Dedifferentiated amniotic fluid mesenchymal stem cell (primary cell): ENCODE data around the gene PKIG.
"Not testable (repeated sequence)": the region's sequence is repeated elsewhere in the genome, so short reads cannot be mapped to it uniquely, and the experiment has no call there.

Experiments used
- DNase-seq: peaks from one replicate; pipeline ENCODE4 v3.0.0-alpha.2; 2016; ENCODE audit errors: extremely low spot score

The PKIG gene

GRCh38 chr20:44582311-44583025, at the start of gene PKIG:
PKIG (plus strand) TSS chr20:44582579; CDS start chr20:44614557, 31,978 bp downstream.
- DNase-seq = peak; percentile 76

- no peak for DNase-seq
Measured at GRCh38 chr20:44532981-44533331, 49.4 kb upstream of the PKIG start.

GRCh38 chr20:44533928-44534327, 48.5 kb upstream of the PKIG start:
- DNase-seq = no peak

- no peak for DNase-seq
Measured at GRCh38 chr20:44536175-44536574, 46.2 kb upstream of the PKIG start.

GRCh38 chr20:44537993-44538392, 44.4 kb upstream of the PKIG start:
- DNase-seq = no peak

- no peak for DNase-seq
Measured at GRCh38 chr20:44540834-44541233, 41.5 kb upstream of the PKIG start.

GRCh38 chr20:44541992-44542391, 40.4 kb upstream of the PKIG start:
- DNase-seq = no peak

GRCh38 chr20:44542890-44543289, 39.5 kb upstream of the PKIG start:
- no peak for DNase-seq

- DNase-seq = no peak
Measured at GRCh38 chr20:44543358-44543757, 39.0 kb upstream of the PKIG start.

GRCh38 chr20:44544263-44544662, 38.1 kb upstream of the PKIG start:
- no peak for DNase-seq

- DNase-seq = no peak
Measured at GRCh38 chr20:44547419-44547818, 35.0 kb upstream of the PKIG start.

GRCh38 chr20:44549123-44549522, 33.3 kb upstream of the PKIG start:
- no peak for DNase-seq

- no peak for DNase-seq
Measured at GRCh38 chr20:44552050-44552449, 30.3 kb upstream of the PKIG start.

GRCh38 chr20:44552568-44552949, 29.8 kb upstream of the PKIG start:
- DNase-seq = no peak

- DNase-seq = peak; percentile 72
Measured at GRCh38 chr20:44552950-44553908, 29.1 kb upstream of the PKIG start.

GRCh38 chr20:44559302-44559701, 23.1 kb upstream of the PKIG start:
- no peak for DNase-seq

- DNase-seq = no peak
Measured at GRCh38 chr20:44560229-44560628, 22.1 kb upstream of the PKIG start.

- DNase-seq = not testable (repeated sequence)
Measured at GRCh38 chr20:44560818-44561217, 21.6 kb upstream of the PKIG start.

- no peak for DNase-seq
Measured at GRCh38 chr20:44561876-44562275, 20.5 kb upstream of the PKIG start.

- DNase-seq = no peak
Measured at GRCh38 chr20:44566018-44566417, 16.4 kb upstream of the PKIG start.

GRCh38 chr20:44566811-44567210, 15.6 kb upstream of the PKIG start:
- DNase-seq = no peak

GRCh38 chr20:44570367-44570766, 12.0 kb upstream of the PKIG start:
- no peak for DNase-seq

GRCh38 chr20:44571362-44571988, 10.9 kb upstream of the PKIG start:
- no peak for DNase-seq
